HG03520 (cell line): ENCODE measurements around the gene ATP1A2.
"Not testable (repeated sequence)": the region's sequence is repeated elsewhere in the genome, so short reads cannot be mapped to it uniquely, and the experiment has no call there.

Experiments used
- ATAC-seq: cut with Tn5 transposase; IDR thresholded peaks from one replicate; pipeline ENCODE4 v1.9.1; 2021; ENCODE audit warnings: mild to moderate bottlenecking, moderate library complexity; ENCODE audit not compliant: unreplicated experiment

Gene ATP1A2

GRCh38 chr1:160122978-160123495 lies 7.5 kb downstream of the ATP1A2 start:
- ATAC-seq, result no peak

- ATAC-seq, result no peak
Measured at GRCh38 chr1:160123726-160124125, 8.2 kb downstream of the ATP1A2 start.

GRCh38 chr1:160124705-160125478 lies 9.3 kb downstream of the ATP1A2 start:
- no peak for ATAC-seq

GRCh38 chr1:160125746-160126145 lies 10.2 kb downstream of the ATP1A2 start:
- no peak for ATAC-seq

- not testable (repeated sequence) for ATAC-seq
Measured at GRCh38 chr1:160126342-160126741, 10.8 kb downstream of the ATP1A2 start.

GRCh38 chr1:160127381-160127780 lies 11.8 kb downstream of the ATP1A2 start:
- ATAC-seq, result no peak

GRCh38 chr1:160127865-160128523 lies 12.4 kb downstream of the ATP1A2 start:
- ATAC-seq, result no peak

GRCh38 chr1:160128636-160129035 lies 13.1 kb downstream of the ATP1A2 start:
- ATAC-seq, result no peak

GRCh38 chr1:160129046-160129445 lies 13.5 kb downstream of the ATP1A2 start:
- no peak for ATAC-seq

GRCh38 chr1:160129558-160129957 lies 14.0 kb downstream of the ATP1A2 start:
- ATAC-seq, result no peak

GRCh38 chr1:160129966-160130365 lies 14.4 kb downstream of the ATP1A2 start:
- no peak for ATAC-seq

- ATAC-seq, result no peak
Measured at GRCh38 chr1:160130486-160130885, 14.9 kb downstream of the ATP1A2 start.

- no peak for ATAC-seq
Measured at GRCh38 chr1:160130939-160131338, 15.4 kb downstream of the ATP1A2 start.

- no peak for ATAC-seq
Measured at GRCh38 chr1:160131803-160132565, 16.4 kb downstream of the ATP1A2 start.

- no peak for ATAC-seq
Measured at GRCh38 chr1:160133990-160134770, 18.6 kb downstream of the ATP1A2 start.

GRCh38 chr1:160134791-160135572 lies 19.4 kb downstream of the ATP1A2 start:
- no peak for ATAC-seq

GRCh38 chr1:160136121-160136925 lies 20.8 kb downstream of the ATP1A2 start:
- no peak for ATAC-seq

- ATAC-seq, result no peak
Measured at GRCh38 chr1:160136926-160137200, 21.3 kb downstream of the ATP1A2 start.

- no peak for ATAC-seq
Measured at GRCh38 chr1:160137216-160137862, 21.8 kb downstream of the ATP1A2 start.
